Activated CD4-positive, CD25-positive, alpha-beta regulatory T cell treated with anti-CD3 and anti-CD28 coated beads, Interleukin-2, amount 50 U/mL, for 16 hours (primary cell): ENCODE data around the gene OGFOD3.

ENCODE experiments used
- DNase-seq: peaks from one replicate; pipeline ENCODE4 v3.0.0-alpha.2; 2020; ENCODE audit warnings: low read depth, low spot score

The OGFOD3 gene

GRCh38 chr17:82406131-82406671 is 12.2 kb downstream of the OGFOD3 start:
- no peak for DNase-seq

- no peak for DNase-seq
These were observed 13.3 kb downstream of the OGFOD3 start for GRCh38 chr17:82405051-82405450.

DNA sequence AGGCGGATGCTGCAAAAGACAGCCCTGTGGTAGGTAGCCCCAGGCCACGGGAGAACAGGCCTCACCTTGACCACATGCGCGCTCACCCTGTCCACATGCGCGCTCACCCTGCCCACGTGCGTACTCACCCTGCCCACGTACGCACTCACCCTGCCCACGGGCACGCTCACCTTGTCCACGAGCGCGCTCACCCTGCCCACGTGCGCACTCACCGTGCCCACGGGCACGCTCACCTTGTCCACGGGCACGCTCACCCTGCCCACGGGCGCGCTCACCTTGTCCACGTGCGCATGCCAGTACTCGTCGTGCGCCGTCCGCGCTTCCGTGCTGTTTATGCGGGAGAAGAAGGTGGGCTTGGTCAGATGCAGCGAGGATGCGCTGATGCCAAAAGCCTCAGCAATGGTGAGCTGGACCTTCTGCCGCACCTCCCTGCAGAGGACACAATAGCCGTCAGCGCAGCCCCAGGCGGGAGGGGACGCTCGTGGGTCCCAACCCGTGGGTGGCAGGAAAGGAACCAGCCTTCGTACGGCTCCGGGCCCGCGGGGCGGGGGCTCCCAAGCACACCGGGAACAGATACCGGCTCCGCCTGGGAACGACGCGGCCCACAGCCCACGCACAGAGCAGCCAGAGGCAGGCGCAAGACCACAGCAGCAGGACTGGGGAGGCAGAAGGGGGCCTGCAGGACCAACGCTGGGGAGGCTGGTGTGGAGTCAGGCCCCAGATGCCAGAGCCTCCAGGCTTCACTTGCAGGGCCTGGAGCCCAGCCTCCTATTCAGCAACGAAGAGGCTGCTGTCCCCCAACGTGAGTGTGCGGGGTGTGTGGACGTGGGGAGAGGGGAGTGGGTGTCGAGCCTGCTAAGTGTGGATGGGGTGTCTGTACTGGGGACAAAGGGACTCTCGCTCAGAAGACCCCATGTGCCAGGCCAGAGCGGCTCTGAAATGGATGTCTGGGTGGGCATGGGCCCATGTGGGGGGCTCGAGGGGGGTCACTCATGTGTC is 14.4 kb downstream of the OGFOD3 start:
- DNase-seq = no peak

DNA sequence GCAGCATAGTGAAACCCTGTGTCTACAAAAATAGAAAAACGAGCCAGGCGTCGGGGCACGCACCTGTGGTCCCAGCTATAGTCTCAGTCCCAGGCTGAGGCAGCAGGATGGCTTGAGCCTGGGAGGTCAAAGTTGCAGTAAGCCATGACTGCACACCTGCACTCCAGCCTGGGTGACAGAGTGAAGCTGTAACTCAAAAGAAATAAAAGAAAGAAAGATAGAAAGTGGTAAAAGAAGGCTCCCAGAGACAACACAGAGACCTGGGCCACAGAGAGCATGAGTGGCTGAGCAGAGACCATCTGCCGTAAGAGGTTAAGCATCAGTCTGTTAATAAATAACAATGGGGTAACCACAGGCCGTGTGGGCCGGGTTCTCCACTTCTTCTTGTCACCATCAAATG is 15.5 kb downstream of the OGFOD3 start:
- DNase-seq = no peak

DNA sequence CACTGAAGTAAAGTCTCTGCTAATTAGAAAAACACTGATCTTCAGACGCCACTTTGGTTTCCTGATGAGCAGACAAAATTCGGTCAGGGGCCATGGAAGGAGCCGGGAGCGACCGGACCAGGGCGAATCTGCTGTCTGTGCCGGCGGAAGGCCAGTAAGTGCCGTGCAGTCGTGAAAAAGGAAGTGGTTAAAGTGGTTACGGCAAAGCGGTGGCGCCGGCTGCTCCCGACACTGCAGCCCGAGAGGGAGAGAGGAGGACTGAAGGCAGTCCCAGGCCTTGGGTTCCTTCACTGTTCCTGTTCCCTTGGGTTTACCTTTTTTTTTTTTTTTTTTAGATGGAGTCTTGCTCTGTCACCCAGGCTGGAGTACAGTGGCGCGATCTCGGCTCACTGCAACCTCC is 17.6 kb downstream of the OGFOD3 start:
- DNase-seq = peak; percentile 21

- no peak for DNase-seq
These were observed 18.2 kb downstream of the OGFOD3 start for GRCh38 chr17:82400206-82400605.

DNA sequence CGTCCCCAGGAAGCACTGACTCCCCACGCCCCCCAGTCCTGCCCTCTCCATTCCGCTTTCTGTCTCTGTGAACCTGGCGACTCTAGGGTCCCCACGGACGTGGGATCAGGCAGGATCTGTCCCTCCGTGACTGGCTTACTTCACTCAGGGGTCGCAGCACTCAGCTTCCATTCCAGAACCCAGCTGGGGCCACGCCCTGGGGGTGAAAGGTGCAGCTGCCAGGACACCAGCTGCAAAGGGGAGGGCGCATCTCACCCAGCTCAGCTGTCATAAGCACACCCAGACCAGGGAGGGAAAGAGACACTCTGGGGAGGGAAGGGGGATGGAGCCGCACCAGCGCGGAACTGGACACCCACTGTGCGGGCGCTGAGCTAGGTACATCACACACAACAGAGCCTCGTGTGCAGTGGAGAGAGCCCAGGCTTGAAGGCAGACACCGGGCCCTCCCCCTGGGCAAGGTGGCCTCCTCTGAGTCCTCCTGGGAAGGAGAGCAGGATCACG is 18.7 kb downstream of the OGFOD3 start:
- no peak for DNase-seq

- DNase-seq = no peak
These were observed 19.3 kb downstream of the OGFOD3 start for GRCh38 chr17:82399041-82399441.

DNA sequence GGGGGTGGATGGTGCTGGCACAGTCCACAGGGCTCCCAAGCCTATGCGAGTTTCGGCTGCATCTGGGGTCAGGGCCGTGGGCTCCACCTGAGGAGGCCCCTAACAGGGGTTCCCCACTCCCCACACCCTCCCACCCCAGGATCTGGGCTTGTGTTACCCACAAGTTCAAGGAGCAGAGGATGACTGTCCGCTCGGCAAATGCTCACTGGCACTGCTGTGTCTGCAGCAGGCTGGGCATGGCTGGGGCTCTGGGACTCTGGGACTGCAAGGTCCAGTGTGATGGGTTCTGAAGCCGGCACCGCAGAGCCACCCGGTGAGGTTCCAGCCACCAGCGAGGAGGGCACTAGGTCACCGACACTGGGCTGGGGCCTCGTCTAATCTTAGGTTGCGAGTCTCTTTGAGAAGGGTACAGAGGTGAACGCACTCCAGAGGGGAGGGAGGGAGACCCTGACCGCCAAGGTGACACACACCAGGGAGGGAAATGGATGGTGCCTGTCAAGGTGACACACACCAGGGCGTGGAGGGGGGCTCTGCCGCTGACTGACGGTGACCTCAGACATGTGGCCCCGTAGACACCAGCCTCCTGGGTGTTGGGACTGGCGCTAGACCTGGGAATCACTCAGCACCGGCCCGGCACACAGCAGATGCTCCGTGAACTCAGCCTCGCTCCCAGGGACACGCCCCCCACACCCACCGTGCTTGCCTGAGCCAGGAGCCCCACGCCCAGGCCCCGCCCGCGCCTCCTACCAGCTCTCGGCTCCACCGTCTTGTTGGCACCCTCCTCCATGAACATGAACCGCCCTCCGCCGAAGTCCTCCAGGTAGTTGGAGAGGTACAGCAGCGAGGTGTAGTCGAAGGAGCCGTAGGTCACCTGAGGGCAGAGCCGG is 20.7 kb downstream of the OGFOD3 start:
- no peak for DNase-seq

DNA sequence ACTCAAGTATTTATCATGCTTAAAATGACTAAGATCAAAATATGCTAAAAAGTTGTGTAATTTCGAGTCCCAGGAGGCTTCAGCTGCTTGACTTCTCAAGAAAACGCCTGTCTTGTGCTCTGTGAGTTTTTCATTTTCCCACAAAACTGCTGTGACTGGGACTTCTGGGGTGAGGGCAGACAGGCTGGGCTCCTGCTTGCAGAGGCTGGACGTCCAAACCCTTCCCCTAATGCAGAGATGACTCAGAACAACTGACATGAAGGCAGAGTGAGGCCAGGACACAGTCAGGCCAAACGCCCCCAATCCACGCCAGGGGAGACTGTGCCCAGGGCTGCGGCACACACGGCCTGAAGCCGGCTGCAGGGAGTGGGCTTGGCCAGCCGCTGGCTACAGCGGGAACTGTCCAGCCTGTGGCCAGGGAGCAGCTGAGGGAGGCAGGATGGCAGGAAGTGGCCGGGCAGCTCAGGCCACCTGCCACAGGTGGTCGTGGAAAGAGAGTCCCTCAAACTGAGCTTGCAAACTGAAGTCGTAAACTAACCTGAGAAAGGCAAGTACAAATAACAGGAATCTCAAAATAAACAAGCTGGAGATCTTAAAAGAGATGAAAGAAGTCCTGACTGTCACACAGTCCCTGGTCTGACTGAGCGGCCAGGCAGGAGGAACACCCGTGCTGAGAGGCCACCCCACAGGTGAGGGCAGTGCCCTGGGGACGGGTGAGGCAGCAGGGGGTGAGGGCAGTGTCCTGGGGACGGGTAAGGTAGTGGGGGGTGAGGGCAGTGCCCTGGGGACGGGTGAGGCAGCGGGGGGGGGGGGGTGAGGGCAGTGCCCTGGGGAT is 21.6 kb downstream of the OGFOD3 start:
- no peak for DNase-seq

DNA sequence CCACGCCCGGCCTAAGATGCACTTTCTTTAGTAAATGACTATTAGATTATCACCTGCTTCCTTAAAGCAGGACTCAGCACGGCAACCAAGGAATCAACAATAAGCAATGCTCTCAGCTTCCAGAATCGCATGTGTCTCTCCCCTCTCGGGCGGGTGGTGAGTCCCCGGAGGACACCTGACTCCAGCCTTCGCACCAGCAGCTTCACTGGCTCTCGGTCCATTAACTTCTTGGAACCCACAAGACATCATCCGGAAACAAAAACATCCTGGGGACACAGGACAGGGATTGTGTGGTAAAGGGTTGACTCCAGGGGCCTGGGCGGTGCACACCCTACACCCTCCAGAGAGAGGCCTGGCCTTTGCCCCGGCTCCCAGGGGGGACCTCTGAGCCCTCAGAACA is 24.1 kb downstream of the OGFOD3 start:
- DNase-seq = no peak

- no peak for DNase-seq
These were observed 25.4 kb downstream of the OGFOD3 start for GRCh38 chr17:82392941-82393340.

- DNase-seq = no peak
These were observed 26.0 kb downstream of the OGFOD3 start for GRCh38 chr17:82392209-82392920.

DNA sequence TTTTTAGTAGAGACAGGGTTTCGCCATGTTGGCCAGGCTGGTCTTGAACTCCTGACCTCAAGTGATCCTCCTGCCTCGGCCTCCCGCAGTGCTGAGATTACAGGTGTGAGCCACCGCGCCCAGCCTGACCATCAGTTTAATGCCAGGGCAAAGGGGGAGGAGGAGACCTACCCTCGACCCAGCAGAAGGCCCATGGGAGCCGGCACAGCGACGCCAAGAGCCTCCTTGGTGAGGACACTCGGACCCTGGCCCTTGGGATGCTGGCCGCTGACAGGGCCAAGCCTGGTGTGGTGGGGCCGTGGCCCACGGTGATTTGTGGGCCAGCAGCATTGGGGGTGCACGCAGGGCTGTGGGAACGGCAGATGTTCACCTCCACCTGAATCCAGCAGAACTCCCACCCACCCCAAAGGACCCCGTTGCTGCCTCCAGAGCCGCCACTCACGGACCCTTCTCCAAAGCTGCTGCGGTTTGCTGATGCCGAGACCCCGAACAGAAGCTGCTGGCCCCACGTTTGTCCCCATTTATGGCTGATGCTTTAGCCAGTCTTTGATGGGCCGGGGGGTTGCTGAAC is 26.8 kb downstream of the OGFOD3 start:
- DNase-seq = no peak

GRCh38 chr17:82390860-82391435 is 27.4 kb downstream of the OGFOD3 start:
- DNase-seq = no peak

GRCh38 chr17:82390015-82390859 is 28.1 kb downstream of the OGFOD3 start:
- DNase-seq = no peak

- no peak for DNase-seq
These were observed 29.0 kb downstream of the OGFOD3 start for GRCh38 chr17:82389379-82389778.

- no peak for DNase-seq
These were observed 29.5 kb downstream of the OGFOD3 start for GRCh38 chr17:82388922-82389283.
